GM10847 (cell line): ENCODE results near the gene CXCR4.

Source experiments
- POLR2A ChIP-seq: IDR thresholded peaks from 2 replicates; pipeline ENCODE4 v1.6.1; 2011; ENCODE audit not compliant: insufficient read length; ENCODE audit errors: extremely low read depth

CXCR4 gene

GRCh38 chr2:136112317-136113208 is 5.4 kb downstream of the CXCR4 start:
- no peak for TF ChIP-seq POLR2A

GRCh38 chr2:136111711-136112110 is 6.2 kb downstream of the CXCR4 start:
- no peak for TF ChIP-seq POLR2A

GRCh38 chr2:136110526-136110925 is 7.4 kb downstream of the CXCR4 start:
- TF ChIP-seq POLR2A, result no peak

- no peak for TF ChIP-seq POLR2A
Measured at GRCh38 chr2:136108463-136108862, 9.5 kb downstream of the CXCR4 start.

GRCh38 chr2:136107051-136108033 is 10.6 kb downstream of the CXCR4 start:
- no peak for TF ChIP-seq POLR2A

- no peak for TF ChIP-seq POLR2A
Measured at GRCh38 chr2:136106505-136106904, 11.4 kb downstream of the CXCR4 start.

GRCh38 chr2:136104977-136105376 is 13.0 kb downstream of the CXCR4 start:
- TF ChIP-seq POLR2A, result no peak

- no peak for TF ChIP-seq POLR2A
Measured at GRCh38 chr2:136101042-136101441, 16.9 kb downstream of the CXCR4 start.

GRCh38 chr2:136098441-136098840 is 19.5 kb downstream of the CXCR4 start:
- TF ChIP-seq POLR2A, result no peak

GRCh38 chr2:136093583-136093982 is 24.4 kb downstream of the CXCR4 start:
- no peak for TF ChIP-seq POLR2A

GRCh38 chr2:136091899-136092298 is 26.1 kb downstream of the CXCR4 start:
- TF ChIP-seq POLR2A, result no peak

- TF ChIP-seq POLR2A, result no peak
Measured at GRCh38 chr2:136086253-136087016, 31.5 kb downstream of the CXCR4 start.

GRCh38 chr2:136085453-136086209 is 32.3 kb downstream of the CXCR4 start:
- TF ChIP-seq POLR2A, result no peak

- no peak for TF ChIP-seq POLR2A
Measured at GRCh38 chr2:136081582-136082210, 36.3 kb downstream of the CXCR4 start.

GRCh38 chr2:136080114-136080513 is 37.8 kb downstream of the CXCR4 start:
- TF ChIP-seq POLR2A, result no peak
